ENCODE data around the gene PALM3. TPM values are rescaled to one million over a fixed set of nuclear protein-coding genes. Genes with fewer than 3 reads are reported as not detected.
A peak's percentile ranks its signal among the peaks of the same experiment; 100 is the strongest.
"Not testable (repeated sequence)": the region's sequence is repeated elsewhere in the genome, so short reads cannot be mapped to it uniquely, and the experiment has no call there.

Gene PALM3
- total RNA-seq, 1 donor from 2014 or later, result 0.98 TPM

DNA sequence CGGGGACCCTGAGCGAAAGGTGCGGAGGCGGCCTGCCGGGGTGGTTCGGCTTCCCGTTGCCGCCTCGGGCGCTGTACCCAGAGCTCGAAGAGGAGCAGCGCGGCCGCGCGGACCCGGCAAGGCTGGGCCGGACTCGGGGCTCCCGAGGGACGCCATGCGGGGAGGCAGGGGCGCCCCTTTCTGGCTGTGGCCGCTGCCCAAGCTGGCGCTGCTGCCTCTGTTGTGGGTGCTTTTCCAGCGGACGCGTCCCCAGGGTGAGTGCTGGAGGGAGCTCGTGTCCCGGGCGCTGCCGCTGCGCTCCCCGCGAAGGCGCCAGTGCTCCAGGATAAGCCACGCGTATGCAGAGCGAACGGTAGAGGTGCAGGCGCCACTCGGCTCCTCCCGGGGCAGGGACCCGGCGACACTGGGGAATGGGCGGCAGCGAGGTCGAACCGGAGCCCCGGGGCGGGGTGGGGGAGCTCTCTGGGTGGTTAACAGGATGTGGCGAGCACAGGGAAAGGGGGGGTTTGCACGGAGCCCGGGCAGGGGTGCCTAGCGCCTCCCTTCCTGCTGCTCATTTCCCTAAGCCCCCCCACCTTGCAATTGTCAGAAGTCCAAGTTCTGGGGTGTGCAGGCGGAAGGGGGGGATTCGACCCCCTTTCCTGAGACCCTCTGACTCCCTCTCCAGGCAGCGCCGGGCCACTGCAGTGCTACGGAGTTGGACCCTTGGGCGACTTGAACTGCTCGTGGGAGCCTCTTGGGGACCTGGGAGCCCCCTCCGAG, 30.0 kb downstream of the PALM3 start, which contains the start of gene IL27RA:
IL27RA (plus strand) TSS at position 44 of the 762 bp plus-strand sequence; CDS start at position 155, 111 bp downstream.
- intact Hi-C loops (cut with DNase I), result no loop called here
- H3K36me3 ChIP-seq, result no peaks in the 10 kb centered on the region
- H3K4me1 ChIP-seq, result peaks cover 15% of the 10 kb centered on the region
- DNase-seq (ENCODE audit: extremely low spot score in 2 of 2), result no peak
- H3K27ac ChIP-seq, result peak within 1 kb of the TSS; percentile 72
- no peaks in the 10 kb centered on the region for H3K27me3 ChIP-seq
- TF ChIP-seq POLR2A (IDR thresholded peaks at IDR 0.05), result no peak
- peak in 1 of 2 donors; percentile 51 for TF ChIP-seq POLR2AphosphoS5 (IDR thresholded peaks at IDR 0.05; ENCODE audit: insufficient read depth in 1 of 2, low read depth in 1 of 2)
- TF ChIP-seq, protein P1, sequence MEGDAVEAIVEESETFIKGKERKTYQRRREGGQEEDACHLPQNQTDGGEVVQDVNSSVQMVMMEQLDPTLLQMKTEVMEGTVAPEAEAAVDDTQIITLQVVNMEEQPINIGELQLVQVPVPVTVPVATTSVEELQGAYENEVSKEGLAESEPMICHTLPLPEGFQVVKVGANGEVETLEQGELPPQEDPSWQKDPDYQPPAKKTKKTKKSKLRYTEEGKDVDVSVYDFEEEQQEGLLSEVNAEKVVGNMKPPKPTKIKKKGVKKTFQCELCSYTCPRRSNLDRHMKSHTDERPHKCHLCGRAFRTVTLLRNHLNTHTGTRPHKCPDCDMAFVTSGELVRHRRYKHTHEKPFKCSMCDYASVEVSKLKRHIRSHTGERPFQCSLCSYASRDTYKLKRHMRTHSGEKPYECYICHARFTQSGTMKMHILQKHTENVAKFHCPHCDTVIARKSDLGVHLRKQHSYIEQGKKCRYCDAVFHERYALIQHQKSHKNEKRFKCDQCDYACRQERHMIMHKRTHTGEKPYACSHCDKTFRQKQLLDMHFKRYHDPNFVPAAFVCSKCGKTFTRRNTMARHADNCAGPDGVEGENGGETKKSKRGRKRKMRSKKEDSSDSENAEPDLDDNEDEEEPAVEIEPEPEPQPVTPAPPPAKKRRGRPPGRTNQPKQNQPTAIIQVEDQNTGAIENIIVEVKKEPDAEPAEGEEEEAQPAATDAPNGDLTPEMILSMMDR (IDR thresholded peaks at IDR 0.05), result peak in 1 of 3 experiments; percentile 42
- H3K9me3 ChIP-seq, result no peaks in the 10 kb centered on the region
- H3K4me3 ChIP-seq, result peak within 1 kb of the TSS; percentile 54 to 63

DNA sequence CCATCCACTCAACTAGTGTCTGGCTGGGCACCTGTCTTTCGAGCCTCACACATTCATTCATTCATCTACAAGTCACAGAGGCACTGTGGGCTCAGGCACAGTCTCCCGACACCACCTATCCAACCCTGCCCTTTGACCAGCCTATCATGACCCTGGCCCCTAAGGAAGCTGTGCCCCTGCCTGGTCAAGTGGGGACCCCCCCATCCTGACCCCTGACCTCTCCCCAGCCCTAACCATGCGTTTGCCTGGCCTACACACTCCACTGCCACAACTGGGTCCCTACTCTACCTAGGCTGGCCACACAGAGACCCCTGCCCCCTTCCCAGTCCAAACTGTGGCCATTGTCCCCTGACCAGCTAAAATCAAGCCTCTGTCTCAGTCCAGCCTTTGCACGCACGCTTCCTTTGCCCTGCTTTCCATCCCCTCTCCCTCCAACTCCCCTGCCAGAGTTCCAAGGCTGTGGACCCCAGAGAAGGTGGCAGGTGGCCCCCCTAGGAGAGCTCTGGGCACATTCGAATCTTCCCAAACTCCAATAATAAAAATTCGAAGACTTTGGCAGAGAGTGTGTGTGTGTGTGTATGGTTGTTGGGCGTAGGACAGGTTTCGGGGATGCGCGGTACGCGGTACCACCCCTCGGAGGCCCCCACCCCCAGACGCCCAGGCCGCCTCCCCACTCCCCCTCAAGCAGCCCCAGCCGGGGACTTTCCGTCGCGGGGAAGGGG, 30.7 kb downstream of the PALM3 start:
- Histone ChIP-seq H3K27me3 (no peaks in the 10 kb centered on the region), H3K9me3 (no peaks in the 10 kb centered on the region), H3K36me3 (no peaks in the 10 kb centered on the region), H3K4me3 (peak overlapping the region; percentile 54 to 63), H3K4me1 (peaks cover 15% of the 10 kb centered on the region), H3K27ac (peak overlapping the region; percentile 72)
- intact Hi-C loops (cut with DNase I), result no loop called here
- no peak for DNase-seq (ENCODE audit: extremely low spot score in 2 of 2)
- TF ChIP-seq, protein P1 (IDR thresholded peaks at IDR 0.05), result no peak
- no peak for TF ChIP-seq POLR2A (IDR thresholded peaks at IDR 0.05)

DNA sequence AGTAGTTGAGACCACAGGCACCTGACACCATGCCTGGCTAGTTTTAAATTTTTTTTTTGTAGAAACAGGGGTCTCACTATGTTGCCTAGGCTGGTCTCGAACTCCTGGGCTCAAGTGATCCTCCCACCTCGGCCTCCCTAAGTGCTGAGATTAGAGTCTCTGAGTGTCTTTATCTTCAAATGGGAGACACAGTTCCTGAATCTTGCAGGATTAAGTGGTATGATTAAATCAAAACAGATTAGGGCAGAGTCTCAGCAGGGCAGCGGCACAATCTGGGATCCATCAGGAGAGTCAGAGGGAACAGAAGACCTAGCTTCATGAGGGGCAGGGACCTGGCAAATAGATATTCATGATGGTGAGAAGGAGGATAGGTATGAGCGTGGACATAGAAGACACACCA, 33.0 kb downstream of the PALM3 start:
- intact Hi-C loops (cut with DNase I), result no loop called here
- H3K27me3 ChIP-seq, result no peaks in the 10 kb centered on the region
- no peak overlapping the region for H3K4me3 ChIP-seq
- TF ChIP-seq POLR2A (IDR thresholded peaks at IDR 0.05) (no peak), POLR2AphosphoS5 (IDR thresholded peaks at IDR 0.05; ENCODE audit: insufficient read depth in 1 of 2, low read depth in 1 of 2) (no peak)
- TF ChIP-seq, protein P1 (IDR thresholded peaks at IDR 0.05), result no peak
- H3K4me1 ChIP-seq, result peaks cover 15% of the 10 kb centered on the region
- no peak for DNase-seq (ENCODE audit: extremely low spot score in 2 of 2)
- no peaks in the 10 kb centered on the region for H3K36me3 ChIP-seq
- H3K9me3 ChIP-seq, result no peaks in the 10 kb centered on the region
- no peak overlapping the region for H3K27ac ChIP-seq

DNA sequence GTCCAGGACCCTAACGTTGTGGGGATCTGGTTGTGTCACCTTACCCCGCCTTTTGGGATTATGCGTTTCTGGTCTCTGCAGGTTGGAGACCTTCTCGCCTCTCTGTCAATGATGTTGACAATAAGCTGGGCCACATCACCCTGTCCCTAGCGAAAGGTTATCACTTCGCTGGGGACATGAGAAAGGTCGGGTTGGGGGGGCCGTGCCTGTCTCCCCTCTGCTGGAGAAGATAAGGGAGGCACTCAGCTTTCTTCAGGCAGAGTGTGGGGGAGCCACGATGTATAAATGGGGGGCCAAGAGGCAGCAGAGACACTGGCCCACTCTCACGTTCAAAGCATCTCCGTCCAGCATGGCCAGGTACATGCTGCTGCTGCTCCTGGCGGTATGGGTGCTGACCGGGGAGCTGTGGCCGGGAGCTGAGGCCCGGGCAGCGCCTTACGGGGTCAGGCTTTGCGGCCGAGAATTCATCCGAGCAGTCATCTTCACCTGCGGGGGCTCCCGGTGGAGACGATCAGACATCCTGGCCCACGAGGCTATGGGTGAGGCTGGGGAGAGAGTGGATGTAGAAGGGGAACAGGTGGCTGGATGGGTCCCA, 33.9 kb downstream of the PALM3 start, which contains the start of gene RLN3:
RLN3 (plus strand) TSS at position 293 of the 595 bp plus-strand sequence; CDS start at position 350, 57 bp downstream.
- no peaks in the 10 kb centered on the region for H3K27me3 ChIP-seq
- DNase-seq (ENCODE audit: extremely low spot score in 2 of 2), result no peak
- peaks cover 15% of the 10 kb centered on the region for H3K4me1 ChIP-seq
- H3K4me3 ChIP-seq, result no peak within 1 kb of the TSS
- no peaks in the 10 kb centered on the region for H3K9me3 ChIP-seq
- TF ChIP-seq POLR2AphosphoS5 (IDR thresholded peaks at IDR 0.05; ENCODE audit: insufficient read depth in 1 of 2, low read depth in 1 of 2), result no peak
- no peak for TF ChIP-seq POLR2A (IDR thresholded peaks at IDR 0.05)
- intact Hi-C loops (cut with DNase I), result no loop called here
- H3K36me3 ChIP-seq, result no peaks in the 10 kb centered on the region
- H3K27ac ChIP-seq, result no peak within 1 kb of the TSS

DNA sequence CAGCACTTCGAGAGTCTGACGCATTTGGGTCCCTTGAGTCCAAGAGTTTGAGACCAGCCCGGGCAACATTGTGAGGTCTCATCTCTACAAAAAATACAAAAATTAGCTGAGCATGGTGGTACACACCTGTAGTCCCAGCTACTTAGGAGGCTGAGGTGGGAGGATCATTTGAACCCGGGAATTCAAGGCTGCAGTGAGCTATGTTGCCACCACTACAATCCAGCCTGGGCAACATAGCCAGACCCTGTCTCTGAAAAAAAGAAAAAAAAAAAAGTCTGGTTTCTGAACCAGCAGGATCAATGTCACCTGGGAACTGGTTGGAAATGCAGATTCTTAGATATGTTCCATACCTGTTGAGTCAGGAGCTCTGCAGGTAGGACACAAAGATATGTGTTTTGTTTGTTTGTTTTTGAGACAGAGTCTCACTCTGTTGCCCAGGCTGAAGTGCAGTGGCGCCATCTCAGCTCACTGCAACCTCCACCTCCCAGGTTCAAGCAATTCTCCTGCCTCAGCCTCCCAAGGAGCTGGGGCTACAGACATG, 35.2 kb downstream of the PALM3 start:
- not testable (repeated sequence) for DNase-seq (ENCODE audit: extremely low spot score in 2 of 2); H3K27ac ChIP-seq

More for the DNA sequence above, 35.2 kb downstream of the PALM3 start:
- H3K36me3 ChIP-seq; intact Hi-C loops (cut with DNase I); H3K4me3 ChIP-seq; H3K27me3 ChIP-seq; H3K4me1 ChIP-seq; H3K9me3 ChIP-seq: not testable (repeated sequence)

Data from vagina (tissue), 2 donors.